H9 (cell line): ENCODE measurements around the gene TLL2. TPM values are rescaled to one million over a fixed set of nuclear protein-coding genes. Genes with fewer than 3 reads are reported as not detected.

Experiments
- DNase-seq: peaks from one replicate; pipeline ENCODE4 v3.0.0-alpha.2; 2017
- H2AFZ ChIP-seq: one replicate; pipeline ENCODE4 v1.6.1; 2013; ENCODE audit warnings: mild to moderate bottlenecking, low read length, control low read depth, moderate library complexity
- H2AK5ac ChIP-seq: 2 replicates; pipeline ENCODE4 v1.6.1; 2013; ENCODE audit warnings: low read length, control low read depth, mixed read lengths; ENCODE audit not compliant: insufficient read length
- H2BK120ac ChIP-seq: one replicate; pipeline ENCODE4 v1.6.1; 2013; ENCODE audit warnings: low read depth, mild to moderate bottlenecking, low read length, control low read depth, inconsistent platforms; ENCODE audit not compliant: poor library complexity, severe bottlenecking
- H2BK12ac ChIP-seq: 2 replicates; pipeline ENCODE4 v1.6.1; 2013; ENCODE audit warnings: low read length, control low read depth, mixed read lengths, low read depth; ENCODE audit not compliant: insufficient read length
- H2BK15ac ChIP-seq: 2 replicates; pipeline ENCODE4 v1.6.1; 2013; ENCODE audit warnings: low read depth, low read length, control low read depth
- H2BK20ac ChIP-seq: one replicate; pipeline ENCODE4 v1.6.1; 2013; ENCODE audit warnings: low read depth, mild to moderate bottlenecking, low read length, control low read depth, inconsistent platforms; ENCODE audit not compliant: poor library complexity, severe bottlenecking
- H2BK5ac ChIP-seq: 2 replicates; pipeline ENCODE4 v1.6.1; 2013; ENCODE audit warnings: low read length, control low read depth, mixed read lengths; ENCODE audit not compliant: insufficient read length
- H3K14ac ChIP-seq: 2 replicates; pipeline ENCODE4 v1.6.1; 2013; ENCODE audit warnings: low read length, control low read depth; ENCODE audit not compliant: insufficient read depth
- H3K18ac ChIP-seq: 2 replicates; pipeline ENCODE4 v1.6.1; 2013; ENCODE audit warnings: low read depth, mild to moderate bottlenecking, mixed read lengths, low read length, control low read depth; ENCODE audit not compliant: insufficient read length
- H3K23ac ChIP-seq: 2 replicates; pipeline ENCODE4 v1.6.1; 2013; ENCODE audit warnings: low read length, control low read depth, mixed read lengths, low read depth; ENCODE audit not compliant: insufficient read length
- H3K23me2 ChIP-seq: 2 replicates; pipeline ENCODE4 v1.6.1; 2013; ENCODE audit warnings: low read depth, mild to moderate bottlenecking, mixed read lengths, low read length, control low read depth; ENCODE audit not compliant: insufficient read length, poor library complexity, severe bottlenecking
- H3K27ac ChIP-seq: 2 replicates; pipeline ENCODE4 v1.5.1; 2013; ENCODE audit warnings: low read length, control low read depth, mixed read lengths, low read depth; ENCODE audit not compliant: insufficient read length
- H3K27me3 ChIP-seq: 2 replicates; pipeline ENCODE4 v1.6.1; 2013; ENCODE audit warnings: low read length, control low read depth, inconsistent platforms; ENCODE audit not compliant: insufficient read depth
- H3K4ac ChIP-seq: 2 replicates; pipeline ENCODE4 v1.6.1; 2013; ENCODE audit warnings: low read depth, mild to moderate bottlenecking, control low read depth, inconsistent platforms, low read length, moderate library complexity
- H3K4me1 ChIP-seq: 2 replicates; pipeline ENCODE4 v1.6.1; 2013; ENCODE audit warnings: low read length, control low read depth, inconsistent platforms; ENCODE audit not compliant: insufficient read depth
- H3K4me2 ChIP-seq: 2 replicates; pipeline ENCODE4 v1.6.1; 2013; ENCODE audit warnings: low read length, control low read depth, mixed read lengths; ENCODE audit not compliant: insufficient read length, insufficient read depth
- H3K56ac ChIP-seq: 2 replicates; pipeline ENCODE4 v1.6.1; 2013; ENCODE audit warnings: low read depth, mild to moderate bottlenecking, mixed read lengths, low read length, control low read depth; ENCODE audit not compliant: insufficient read length
- H3K79me1 ChIP-seq: 2 replicates; pipeline ENCODE4 v1.6.1; 2013; ENCODE audit warnings: low read depth, mild to moderate bottlenecking, moderate library complexity, low read length, control low read depth, inconsistent platforms; ENCODE audit not compliant: insufficient read depth, poor library complexity, severe bottlenecking
- H3K79me2 ChIP-seq: 2 replicates; pipeline ENCODE4 v1.6.1; 2013; ENCODE audit warnings: low read length, control low read depth, inconsistent platforms; ENCODE audit not compliant: insufficient read depth
- H3K9ac ChIP-seq: 2 replicates; pipeline ENCODE4 v1.6.1; 2013; ENCODE audit warnings: low read length, control low read depth, mixed read lengths; ENCODE audit not compliant: insufficient read length; ENCODE audit errors: extremely low read depth
- H3K9me3 ChIP-seq: one replicate; pipeline ENCODE4 v1.6.1; 2013; ENCODE audit warnings: low read depth, low read length, inconsistent platforms; ENCODE audit not compliant: control insufficient read depth
- H3T11ph ChIP-seq: one replicate; pipeline ENCODE4 v1.6.1; 2013; ENCODE audit warnings: mild to moderate bottlenecking, low read length, control low read depth, inconsistent platforms
- H4K20me1 ChIP-seq: one replicate; pipeline ENCODE4 v1.6.1; 2013; ENCODE audit not compliant: control insufficient read depth, insufficient read length, insufficient read depth
- H4K5ac ChIP-seq: 2 replicates; pipeline ENCODE4 v1.6.1; 2013; ENCODE audit warnings: low read depth, mild to moderate bottlenecking, mixed read lengths, low read length, control low read depth; ENCODE audit not compliant: insufficient read length
- H4K8ac ChIP-seq: replicated peaks from 2 replicates; pipeline ENCODE4 v1.6.1; 2013; ENCODE audit warnings: low read length, control low read depth, mixed read lengths, low read depth; ENCODE audit not compliant: insufficient read length
- H4K91ac ChIP-seq: 2 replicates; pipeline ENCODE4 v1.6.1; 2013; ENCODE audit warnings: low read depth, mild to moderate bottlenecking, moderate library complexity, mixed read lengths, low read length, control low read depth; ENCODE audit not compliant: insufficient read length
- H3K27ac Mint-ChIP-seq, 3 experiments: 2 replicates in 2 of 3; 3 replicates in 1 of 3; pipeline ENCODE4 v1.8.0; 2020 to 2021; ENCODE audit warnings: mixed read lengths in 3 of 3, mild to moderate bottlenecking in 1 of 3, moderate library complexity in 1 of 3
- H3K27me3 Mint-ChIP-seq: 2 replicates; pipeline ENCODE4 v1.8.0; 2021; ENCODE audit warnings: low read depth, mild to moderate bottlenecking, moderate library complexity, mixed read lengths
- H3K36me3 Mint-ChIP-seq, 3 experiments: 2 replicates in 2 of 3; 3 replicates in 1 of 3; pipeline ENCODE4 v1.8.0; 2020 to 2021; ENCODE audit warnings: low read depth in 3 of 3, mixed read lengths in 3 of 3; ENCODE audit not compliant: insufficient read depth in 1 of 3
- H3K4me1 Mint-ChIP-seq, 2 experiments: 2 replicates each; pipeline ENCODE4 v1.8.0; 2020; ENCODE audit warnings: mixed read lengths in 2 of 2
- H3K4me3 Mint-ChIP-seq, 2 experiments: 2 replicates in 1 of 2; 3 replicates in 1 of 2; pipeline ENCODE4 v1.8.0; 2020 to 2021; ENCODE audit warnings: mild to moderate bottlenecking in 2 of 2, mixed read lengths in 2 of 2, moderate library complexity in 1 of 2
- H3K9me3 Mint-ChIP-seq, 2 experiments: 2 replicates in 1 of 2; 3 replicates in 1 of 2; pipeline ENCODE4 v1.8.0; 2020; ENCODE audit warnings: mild to moderate bottlenecking in 2 of 2, mixed read lengths in 2 of 2, moderate library complexity in 1 of 2
- CTCF ChIP-seq: fragments of 200-600 bp; sonication (generic); conservative IDR thresholded peaks from 3 replicates; pipeline ENCODE4 v1.8.0; 2021; ENCODE audit warnings: antibody characterized with exemption, mild to moderate bottlenecking
- WGBS: extraction: QIAGEN DNeasy Blood & Tissue Kit; methylation state at CpG from one replicate; pipeline ENCODE4 v1.1.7; 2013; ENCODE audit warnings: missing lambda C conversion rate, low lambda C conversion rate, mixed read lengths; ENCODE audit not compliant: insufficient read length; ENCODE audit errors: extremely low coverage; 5-methylcytosine and 5-hydroxymethylcytosine counted together
- total RNA-seq: library from RNA; stranded (reverse); gene quantifications from 2 replicates; pipeline ENCODE4 v1.2.1, GENCODE V29; 2021

The TLL2 gene
- total RNA-seq, 1 experiment from 2014 or later, result 1.4 TPM

DNA sequence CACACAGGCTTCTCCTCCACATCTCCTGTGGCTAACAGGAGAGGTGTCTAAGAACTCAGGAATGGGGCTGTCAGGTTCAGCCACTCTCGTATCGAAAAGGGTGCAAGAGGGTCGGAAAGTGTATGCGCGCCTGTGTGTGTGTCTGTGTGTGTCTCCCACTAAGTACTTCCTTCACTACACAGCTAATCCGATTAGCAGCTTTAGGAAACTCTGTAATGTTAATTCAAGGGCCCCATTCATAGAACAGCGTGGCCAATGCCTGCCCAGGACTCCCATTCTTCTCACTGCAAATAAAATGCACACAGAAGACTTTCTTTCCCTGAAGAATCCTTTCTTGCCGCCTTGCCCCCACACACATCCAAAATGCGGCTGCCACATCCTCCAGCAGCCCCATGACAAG is 39.9 kb downstream of the TLL2 start:
- no peak overlapping the region for H3K4me3 Mint-ChIP-seq
- H3K56ac ChIP-seq, result no peak overlapping the region
- H3K27me3 ChIP-seq, result no peaks in the 10 kb centered on the region
- no peak overlapping the region for H2BK12ac ChIP-seq
- no peak overlapping the region for H3K18ac ChIP-seq
- no peak overlapping the region for H2BK5ac ChIP-seq
- H2BK15ac ChIP-seq, result no peak overlapping the region
- TF ChIP-seq CTCF, result no peak
- H2AK5ac ChIP-seq, result no peak overlapping the region
- no peaks in the 10 kb centered on the region for H3K23me2 ChIP-seq
- no peak overlapping the region for H4K8ac ChIP-seq
- no peak overlapping the region for H3K4ac ChIP-seq
- H3K79me2 ChIP-seq, result no peaks in the 10 kb centered on the region
- H3K36me3 Mint-ChIP-seq, result peaks cover 4 to 11% (median 8%) of the 10 kb centered on the region in 3 experiments; a peak in 6 of 7 replicates
- no peak overlapping the region for H2AFZ ChIP-seq
- no peaks in the 10 kb centered on the region; the same call in 1 of the 2 replicates for H3K4me1 ChIP-seq
- peaks cover 4% of the 10 kb centered on the region for H3K27me3 Mint-ChIP-seq
- H3T11ph ChIP-seq, result no peak overlapping the region
- H3K23ac ChIP-seq, result no peak overlapping the region
- H2BK20ac ChIP-seq, result no peak overlapping the region
- no peak overlapping the region for H3K14ac ChIP-seq
- WGBS, result no CpG with 5 or more reads among the region's 9 CpGs
- H3K4me1 Mint-ChIP-seq, result peaks cover 28 to 39% of the 10 kb centered on the region in 2 experiments
- no peak overlapping the region for H3K27ac ChIP-seq
- no peaks in the 10 kb centered on the region for H3K9me3 ChIP-seq
- H4K20me1 ChIP-seq, result no peaks in the 10 kb centered on the region
- H2BK120ac ChIP-seq, result no peak overlapping the region
- no peak overlapping the region for H4K91ac ChIP-seq
- no peak overlapping the region for H4K5ac ChIP-seq
- H3K79me1 ChIP-seq, result no peaks in the 10 kb centered on the region
- H3K9me3 Mint-ChIP-seq, result peaks cover 2 to 12% of the 10 kb centered on the region in 2 experiments; a peak in 3 of 5 replicates
- H3K9ac ChIP-seq, result no peak overlapping the region
- H3K4me2 ChIP-seq, result no peak overlapping the region
- DNase-seq, result no peak
- peak overlapping the region in 1 of 3 experiments; percentile 32; a peak in 1 of 7 replicates for H3K27ac Mint-ChIP-seq
